Osteocyte (in vitro differentiated cells): ENCODE results near the gene SERTAD2. TPM values are rescaled to one million over a fixed set of nuclear protein-coding genes. Genes with fewer than 3 reads are reported as not detected.

Experiments used
- DNase-seq: peaks from one replicate; pipeline ENCODE4 v3.0.0; 2021; ENCODE audit warnings: mixed read lengths; ENCODE audit not compliant: unreplicated experiment; ENCODE audit errors: extremely low spot score
- H3K27ac Mint-ChIP-seq: one replicate; pipeline ENCODE4 v1.8.0; 2021; ENCODE audit warnings: mild to moderate bottlenecking, mixed read lengths; ENCODE audit not compliant: unreplicated experiment
- H3K27me3 Mint-ChIP-seq: one replicate; pipeline ENCODE4 v1.8.0; 2021; ENCODE audit warnings: mixed read lengths; ENCODE audit not compliant: unreplicated experiment
- H3K36me3 Mint-ChIP-seq: one replicate; pipeline ENCODE4 v1.8.0; 2021; ENCODE audit warnings: mixed read lengths; ENCODE audit not compliant: unreplicated experiment
- H3K4me1 Mint-ChIP-seq: one replicate; pipeline ENCODE4 v1.8.0; 2021; ENCODE audit warnings: mixed read lengths; ENCODE audit not compliant: unreplicated experiment
- H3K4me3 Mint-ChIP-seq: one replicate; pipeline ENCODE4 v1.8.0; 2021; ENCODE audit warnings: mild to moderate bottlenecking, moderate library complexity, mixed read lengths; ENCODE audit not compliant: unreplicated experiment
- H3K9me3 Mint-ChIP-seq: one replicate; pipeline ENCODE4 v1.8.0; 2021; ENCODE audit warnings: mixed read lengths; ENCODE audit not compliant: unreplicated experiment
- CTCF ChIP-seq: fragments of 200-600 bp; sonication (generic); IDR thresholded peaks from 2 replicates; pipeline ENCODE4 v1.5.0; 2021; ENCODE audit warnings: antibody characterized with exemption, mild to moderate bottlenecking, moderate library complexity
- total RNA-seq: library from RNA; stranded (reverse); gene quantifications from 2 replicates; pipeline ENCODE4 v1.2.1, GENCODE V29; 2021

The SERTAD2 gene
- total RNA-seq, 1 donor from 2014 or later = 17.4 TPM

GRCh38 chr2:64605991-64606478, 47.7 kb downstream of the SERTAD2 start:
- peaks cover 3% of the 10 kb centered on the region for H3K36me3 Mint-ChIP-seq
- no peak overlapping the region for H3K27ac Mint-ChIP-seq
- H3K4me1 Mint-ChIP-seq = peaks cover 10% of the 10 kb centered on the region
- no peak for DNase-seq
- no peak overlapping the region for H3K4me3 Mint-ChIP-seq
- H3K27me3 Mint-ChIP-seq = no peaks in the 10 kb centered on the region
- peaks cover 12% of the 10 kb centered on the region for H3K9me3 Mint-ChIP-seq
- TF ChIP-seq CTCF = no peak

- H3K27ac Mint-ChIP-seq = no peak overlapping the region
- peaks cover 12% of the 10 kb centered on the region for H3K9me3 Mint-ChIP-seq
- peaks cover 10% of the 10 kb centered on the region for H3K4me1 Mint-ChIP-seq
- TF ChIP-seq CTCF = no peak
- peak; percentile 82 for DNase-seq
- H3K4me3 Mint-ChIP-seq = no peak overlapping the region
- H3K36me3 Mint-ChIP-seq = peaks cover 3% of the 10 kb centered on the region
- H3K27me3 Mint-ChIP-seq = no peaks in the 10 kb centered on the region
Measured at GRCh38 chr2:64605026-64605471, 48.7 kb downstream of the SERTAD2 start.

GRCh38 chr2:64604155-64604554, 49.6 kb downstream of the SERTAD2 start:
- Mint-ChIP-seq H3K27me3 (no peaks in the 10 kb centered on the region), H3K36me3 (peaks cover 3% of the 10 kb centered on the region), H3K4me3 (no peak overlapping the region), H3K4me1 (peaks cover 12% of the 10 kb centered on the region), H3K27ac (no peak overlapping the region), H3K9me3 (peaks cover 12% of the 10 kb centered on the region)
- DNase-seq = peak; percentile 44
- no peak for TF ChIP-seq CTCF

- Mint-ChIP-seq H3K36me3 (peaks cover 3% of the 10 kb centered on the region), H3K27ac (no peak overlapping the region), H3K4me3 (no peak overlapping the region), H3K9me3 (peaks cover 12% of the 10 kb centered on the region), H3K27me3 (no peaks in the 10 kb centered on the region), H3K4me1 (peaks cover 10% of the 10 kb centered on the region)
- no peak for TF ChIP-seq CTCF
- DNase-seq = peak; percentile 42
Measured at GRCh38 chr2:64602436-64602835, 51.3 kb downstream of the SERTAD2 start.

GRCh38 chr2:64601785-64602391, 51.8 kb downstream of the SERTAD2 start:
- peaks cover 12% of the 10 kb centered on the region for H3K9me3 Mint-ChIP-seq
- H3K4me3 Mint-ChIP-seq = no peak overlapping the region
- H3K36me3 Mint-ChIP-seq = peaks cover 3% of the 10 kb centered on the region
- no peaks in the 10 kb centered on the region for H3K27me3 Mint-ChIP-seq
- H3K27ac Mint-ChIP-seq = no peak overlapping the region
- DNase-seq = peak; percentile 67
- H3K4me1 Mint-ChIP-seq = peaks cover 10% of the 10 kb centered on the region
- TF ChIP-seq CTCF = no peak
